DMS114 treated with DMSO at 0.1 percent for 48 hours (cell line): ENCODE results near the gene RND1.
"Not testable (repeated sequence)": the region's sequence is repeated elsewhere in the genome, so short reads cannot be mapped to it uniquely, and the experiment has no call there.

Source experiments
- DNase-seq: peaks from one replicate; lab custom pipeline; 2025; ENCODE audit not compliant: unreplicated experiment; lab: John Stamatoyannopoulos, UW

Gene RND1

DNA sequence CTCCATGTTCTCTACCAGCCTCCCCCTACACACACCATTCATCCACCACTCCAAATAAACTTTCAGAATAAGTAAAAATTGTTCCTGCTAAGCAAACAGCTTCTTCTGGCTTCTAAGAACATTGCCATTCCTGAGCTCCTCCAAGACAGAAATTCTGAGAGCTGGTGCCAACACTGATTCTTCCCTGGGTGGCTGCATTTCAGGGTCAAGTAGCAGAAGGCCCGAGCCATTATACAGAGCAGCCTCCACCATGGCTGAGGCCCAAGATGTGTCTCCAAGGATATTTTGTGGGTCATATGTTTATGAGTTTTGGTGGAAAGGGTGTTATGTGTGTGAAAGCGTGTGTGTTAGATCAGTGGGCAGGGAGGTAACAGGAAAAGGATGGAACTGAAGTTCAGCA lies 3.5 kb upstream of the RND1 start:
- DNase-seq, result no peak

DNA sequence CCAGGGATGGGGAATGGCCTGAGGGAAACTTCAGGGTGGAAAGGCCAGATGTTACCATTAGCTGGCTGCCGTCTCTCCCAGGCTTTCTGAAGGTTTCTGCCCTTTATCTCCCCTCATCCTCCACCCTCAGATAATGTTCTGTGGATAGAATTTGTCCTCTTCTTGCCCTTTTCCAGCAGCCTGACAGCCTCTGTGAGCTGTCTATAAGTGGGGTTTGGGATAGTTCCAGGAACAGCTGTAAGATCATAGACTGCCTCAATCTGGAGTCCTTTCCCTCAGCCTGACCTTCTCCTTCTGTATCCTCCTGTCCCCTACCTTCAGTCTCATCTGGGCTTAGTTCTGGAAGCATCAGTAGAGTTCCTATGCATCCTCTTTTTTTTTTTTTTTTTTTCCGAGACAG lies 2.8 kb upstream of the RND1 start:
- no peak for DNase-seq

- no peak for DNase-seq
These were observed 512 bp upstream of the RND1 start for GRCh38 chr12:48866052-48866711.

DNA sequence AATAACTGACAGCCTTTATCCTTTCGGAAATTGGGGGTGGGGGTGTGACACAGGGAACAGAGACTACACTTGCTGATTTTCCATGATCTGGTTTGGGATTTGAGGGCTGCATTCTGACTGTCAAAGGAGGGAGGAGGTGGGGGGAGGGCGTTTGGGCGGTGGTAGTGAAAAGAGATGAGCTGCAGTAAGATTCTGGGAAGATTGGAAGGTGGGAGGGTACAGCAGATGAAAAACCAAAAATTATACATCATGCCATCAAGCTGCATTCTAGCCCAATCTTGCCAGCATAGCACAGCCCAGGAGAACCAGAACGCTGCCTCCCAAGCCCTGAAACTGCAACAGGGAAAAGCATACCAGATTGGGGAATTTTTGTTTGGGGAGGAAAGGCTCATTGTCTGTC lies 2.4 kb downstream of the RND1 start:
- no peak for DNase-seq

DNA sequence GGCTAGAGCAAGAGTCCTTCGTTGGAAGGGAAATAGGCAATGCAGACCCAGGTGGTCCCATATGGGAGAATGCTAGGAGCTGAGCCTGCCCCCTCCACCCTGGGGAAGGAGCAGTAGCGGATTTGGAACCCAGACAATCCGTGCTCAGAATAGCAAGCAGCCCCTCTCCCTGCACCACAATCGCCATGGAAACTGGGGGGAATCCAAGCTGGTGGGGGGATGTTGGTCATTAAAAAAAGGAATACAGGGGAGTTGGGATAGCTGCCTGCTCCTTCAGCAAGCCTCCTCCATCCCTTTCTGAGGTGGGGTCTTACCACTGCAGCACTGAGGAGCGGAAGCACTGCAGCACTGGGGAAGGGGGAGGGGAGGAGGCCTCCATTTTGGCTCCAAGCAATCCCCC lies 2.9 kb downstream of the RND1 start:
- DNase-seq, result no peak

GRCh38 chr12:48861111-48861510 lies 4.6 kb downstream of the RND1 start:
- DNase-seq, result no peak

- DNase-seq, result not testable (repeated sequence)
These were observed 5.4 kb downstream of the RND1 start for GRCh38 chr12:48860236-48860635.

DNA sequence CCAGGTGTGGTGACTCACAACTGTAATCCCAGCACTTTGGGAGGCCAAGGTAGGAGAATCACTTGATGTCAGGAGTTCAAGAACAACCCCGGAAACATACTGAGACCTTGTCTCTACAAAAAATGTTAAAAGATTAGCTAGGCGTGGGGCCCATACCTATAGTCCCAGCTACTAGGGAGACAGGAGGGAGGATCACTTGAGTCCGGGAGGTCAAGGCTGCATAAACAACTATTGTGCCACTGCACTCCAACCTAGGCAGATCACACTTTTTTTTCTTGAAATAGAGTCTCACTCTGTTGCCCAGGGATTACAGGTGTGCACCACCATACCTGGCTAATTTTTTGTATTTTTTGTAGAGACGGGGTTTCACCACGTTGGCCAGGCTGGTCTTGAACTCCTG lies 6.1 kb downstream of the RND1 start:
- no peak for DNase-seq

DNA sequence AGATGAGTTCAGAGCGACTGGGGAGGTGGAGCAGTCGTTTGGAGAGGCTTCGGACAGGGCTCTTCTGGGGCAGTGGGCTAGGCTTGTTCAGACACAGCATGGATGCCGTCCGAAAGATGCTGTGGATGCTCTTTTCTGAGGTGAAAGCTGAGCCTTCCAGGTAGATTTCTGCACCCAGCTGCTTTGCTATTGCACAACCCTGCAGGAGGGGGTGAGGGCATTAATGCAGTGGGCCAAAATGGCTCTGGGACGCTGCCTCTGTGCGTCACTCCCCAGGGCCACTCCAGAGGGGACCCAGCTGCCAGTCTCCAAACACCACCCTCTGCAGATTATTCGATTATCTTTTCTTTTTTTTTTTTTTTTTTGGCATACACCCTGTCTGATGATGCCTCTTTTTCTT lies 7.6 kb downstream of the RND1 start:
- DNase-seq, result no peak

- no peak for DNase-seq
These were observed 8.2 kb downstream of the RND1 start for GRCh38 chr12:48857278-48857994.

- no peak for DNase-seq
These were observed 9.3 kb downstream of the RND1 start for GRCh38 chr12:48856379-48856778.

DNA sequence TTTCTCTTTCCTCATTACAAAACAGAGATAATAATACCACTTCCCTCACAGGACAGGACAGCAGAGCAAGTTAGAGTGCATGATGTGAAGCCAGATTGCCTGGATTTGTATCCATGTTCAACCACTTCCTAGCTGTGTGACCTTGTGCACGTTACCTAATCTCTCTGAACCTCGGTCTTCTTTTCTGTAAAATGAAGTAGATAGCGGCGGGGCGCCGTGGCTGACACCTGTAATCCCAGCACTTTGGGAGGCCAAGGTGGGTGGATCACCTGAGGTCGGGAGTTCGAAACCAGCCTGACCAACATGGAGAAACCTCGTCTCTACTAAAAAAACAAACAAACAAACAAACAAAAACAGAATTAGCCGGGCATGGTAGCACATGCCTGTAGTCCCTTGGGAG lies 10.7 kb downstream of the RND1 start:
- not testable (repeated sequence) for DNase-seq

GRCh38 chr12:48854488-48854887 lies 11.2 kb downstream of the RND1 start:
- DNase-seq, result no peak

- DNase-seq, result peak; percentile 84
These were observed 12.7 kb downstream of the RND1 start for GRCh38 chr12:48852734-48853688.

DNA sequence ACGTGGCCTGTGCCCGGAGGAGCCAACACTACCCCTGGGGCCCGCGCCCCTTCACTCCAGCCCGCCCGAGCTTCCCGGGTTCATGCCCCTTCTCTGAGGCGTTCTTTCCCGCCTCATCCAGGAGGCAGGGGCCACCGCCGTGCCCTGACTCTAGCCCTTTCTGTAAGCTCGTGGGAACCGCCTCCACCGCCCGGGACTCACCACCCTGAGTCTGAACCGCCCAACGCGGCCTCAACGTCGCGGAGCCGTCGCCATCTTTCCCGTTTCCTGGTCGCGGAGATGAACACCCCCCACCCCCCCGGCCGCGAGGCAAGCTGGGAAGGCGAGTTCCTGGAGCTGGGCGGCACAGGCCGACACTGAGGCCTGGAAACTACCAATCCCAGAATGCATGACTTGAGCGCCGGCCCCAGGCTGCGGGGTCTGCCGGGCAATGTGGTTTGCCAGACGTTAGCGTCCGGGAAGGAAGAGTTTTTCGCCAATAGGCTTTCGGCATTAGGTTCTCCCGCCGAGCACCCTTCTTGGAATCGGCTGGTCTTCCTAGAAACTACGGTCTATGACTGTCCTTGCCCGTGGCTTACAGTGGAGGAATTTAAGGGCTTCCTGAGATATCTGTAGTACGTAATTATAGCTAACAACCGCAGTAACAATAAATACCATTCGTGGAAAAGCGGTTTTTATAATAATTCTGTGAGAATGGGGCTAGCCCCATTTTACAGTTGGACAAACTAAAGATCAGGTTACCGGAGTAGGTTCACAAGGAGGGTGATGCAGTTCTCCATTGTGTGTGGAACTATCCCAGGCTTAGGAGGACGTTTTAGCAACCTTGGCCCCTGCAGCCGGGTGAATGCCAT lies 13.6 kb downstream of the RND1 start, which contains the start of gene DDX23:
Gene DDX23 (minus strand): TSS at position 281 of the 851 bp plus-strand sequence. CDS start 6,381 bp downstream, outside the sequence.
- peak; percentile 97 for DNase-seq

DNA sequence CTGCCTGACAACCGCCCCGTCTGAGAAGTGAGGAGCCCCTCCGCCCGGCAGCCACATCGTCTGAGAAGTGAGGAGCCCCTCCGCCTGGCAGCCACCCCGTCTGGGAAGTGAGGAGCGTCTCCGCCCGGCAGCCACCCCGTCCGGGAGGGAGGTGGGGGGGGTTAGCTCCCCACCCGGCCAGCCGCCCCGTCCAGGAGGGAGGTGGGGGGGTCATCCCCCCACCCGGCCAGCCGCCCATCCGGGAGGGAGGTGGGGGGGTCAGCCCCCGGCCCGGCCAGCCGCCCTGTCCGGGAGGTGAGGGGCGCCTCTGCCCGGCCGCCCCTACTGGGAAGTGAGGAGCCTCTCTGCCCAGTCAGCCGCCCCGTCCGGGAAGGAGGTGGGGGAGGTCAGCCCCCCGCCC lies 23.6 kb downstream of the RND1 start:
- not testable (repeated sequence) for DNase-seq

DNA sequence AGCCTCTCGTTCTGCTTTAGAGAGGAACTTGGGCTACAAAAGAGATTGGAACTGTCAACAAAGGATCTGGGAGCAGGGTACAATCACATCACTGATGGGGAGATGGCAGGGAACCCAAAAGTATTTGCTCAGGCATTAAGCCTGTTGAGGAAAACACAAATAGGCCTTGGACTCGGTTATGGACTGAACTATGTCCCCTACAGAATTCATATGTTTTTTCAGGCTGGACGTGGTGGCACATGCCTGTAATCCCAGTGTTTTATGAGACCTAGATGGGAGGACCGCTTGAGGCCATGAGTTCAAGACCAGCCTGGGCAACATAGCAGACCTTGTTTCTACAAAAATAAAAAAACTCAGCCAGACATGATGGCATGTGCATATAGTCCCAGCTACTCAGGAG lies 27.6 kb downstream of the RND1 start:
- DNase-seq, result no peak

DNA sequence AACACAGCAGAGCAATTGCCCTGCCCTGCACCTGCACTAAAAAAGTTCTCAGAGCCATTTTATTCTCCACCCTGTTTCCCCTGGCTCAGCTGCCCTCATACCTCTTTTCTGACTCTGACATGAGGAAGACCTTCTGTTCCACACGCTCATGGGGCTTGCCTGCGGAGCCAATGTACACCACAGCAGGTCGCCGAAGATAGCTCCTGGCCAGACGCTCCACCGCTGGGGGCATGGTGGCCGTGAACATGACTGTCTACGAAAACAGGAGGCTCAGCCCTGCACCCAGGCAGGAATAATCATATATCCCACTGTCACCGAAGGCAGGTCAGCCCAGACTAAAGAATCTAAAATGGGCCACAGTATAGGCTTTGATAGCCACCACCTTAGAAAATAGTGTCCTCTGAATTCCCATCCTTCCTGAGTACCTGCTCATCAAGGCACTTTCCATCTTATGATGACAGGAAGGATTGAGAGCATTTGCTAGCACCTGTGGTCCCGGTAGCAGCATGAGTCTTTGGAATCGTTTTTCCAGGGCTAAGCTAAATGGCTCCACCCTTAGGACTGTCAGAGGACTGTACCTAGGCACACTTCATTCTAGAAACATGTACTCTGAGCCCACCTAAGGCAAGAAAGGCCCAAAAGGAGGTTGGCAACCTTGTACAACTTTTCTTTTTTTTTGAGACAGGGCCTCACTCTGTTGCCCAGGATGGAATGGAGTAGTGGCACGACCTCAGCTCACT lies 33.2 kb downstream of the RND1 start:
- no peak for DNase-seq

DNA sequence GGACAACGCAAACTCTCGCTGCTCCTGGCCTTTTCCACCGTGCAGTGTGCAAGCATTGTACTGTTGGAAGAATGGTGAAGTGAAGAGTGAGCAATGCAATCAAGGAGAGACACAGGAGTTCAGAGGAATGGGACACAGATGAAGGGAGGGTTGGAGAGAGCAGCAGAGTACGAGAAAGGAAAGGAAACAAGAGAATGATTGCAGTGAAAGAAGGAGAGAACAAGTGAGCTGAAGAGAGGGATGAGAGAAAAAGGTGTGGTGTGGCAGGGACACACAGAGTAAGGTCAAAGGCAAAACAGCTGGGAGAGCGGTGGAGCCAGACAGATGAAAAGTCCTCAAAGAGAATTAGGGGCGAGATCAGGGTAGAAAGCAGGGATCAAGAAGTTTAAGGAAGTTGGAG lies 34.4 kb downstream of the RND1 start:
- DNase-seq, result no peak
